Subcutaneous adipose tissue (tissue), 4 donors: ENCODE results near the gene PTK7. TPM values are rescaled to one million over a fixed set of nuclear protein-coding genes. Genes with fewer than 3 reads are reported as not detected.

Experiments
- total RNA-seq, 4 donors: library from RNA; depleted of rRNA; stranded (reverse); fragments of >200 nt; gene quantifications; one replicate each; pipeline ENCODE4 v1.1.0, GENCODE V29; 2016
- TF ChIP-seq, protein P1 (sequence below): fragments of 450-650 bp; IDR thresholded peaks from one replicate; pipeline ENCODE4 v1.5.1; 2016; ENCODE audit warnings: low read depth, mild to moderate bottlenecking, control low read depth, antibody characterized with exemption, moderate library complexity

PTK7 gene
- total RNA-seq, 4 donors from 2014 or later = 1.8 to 11.4 (median 3.6) TPM

DNA sequence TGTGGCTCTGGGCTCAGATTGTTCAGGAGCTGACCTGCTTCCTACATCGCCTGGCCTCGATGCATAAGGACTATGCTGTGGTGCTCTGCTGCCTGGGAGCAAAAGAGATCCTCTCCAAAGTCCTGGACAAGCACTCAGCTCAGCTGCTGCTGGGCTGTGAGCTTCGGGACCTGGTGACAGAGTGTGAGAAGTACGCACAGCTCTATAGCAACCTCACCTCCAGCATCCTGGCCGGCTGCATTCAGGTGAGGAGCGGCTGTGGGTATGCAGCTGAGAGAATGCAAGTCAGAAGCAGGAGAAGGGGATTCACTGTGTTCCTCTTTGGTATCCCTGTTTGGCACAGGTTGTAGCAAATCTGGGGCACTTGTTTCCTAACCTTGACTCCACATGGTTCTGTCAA is 123.8 kb downstream of the PTK7 start:
- TF ChIP-seq, protein P1, sequence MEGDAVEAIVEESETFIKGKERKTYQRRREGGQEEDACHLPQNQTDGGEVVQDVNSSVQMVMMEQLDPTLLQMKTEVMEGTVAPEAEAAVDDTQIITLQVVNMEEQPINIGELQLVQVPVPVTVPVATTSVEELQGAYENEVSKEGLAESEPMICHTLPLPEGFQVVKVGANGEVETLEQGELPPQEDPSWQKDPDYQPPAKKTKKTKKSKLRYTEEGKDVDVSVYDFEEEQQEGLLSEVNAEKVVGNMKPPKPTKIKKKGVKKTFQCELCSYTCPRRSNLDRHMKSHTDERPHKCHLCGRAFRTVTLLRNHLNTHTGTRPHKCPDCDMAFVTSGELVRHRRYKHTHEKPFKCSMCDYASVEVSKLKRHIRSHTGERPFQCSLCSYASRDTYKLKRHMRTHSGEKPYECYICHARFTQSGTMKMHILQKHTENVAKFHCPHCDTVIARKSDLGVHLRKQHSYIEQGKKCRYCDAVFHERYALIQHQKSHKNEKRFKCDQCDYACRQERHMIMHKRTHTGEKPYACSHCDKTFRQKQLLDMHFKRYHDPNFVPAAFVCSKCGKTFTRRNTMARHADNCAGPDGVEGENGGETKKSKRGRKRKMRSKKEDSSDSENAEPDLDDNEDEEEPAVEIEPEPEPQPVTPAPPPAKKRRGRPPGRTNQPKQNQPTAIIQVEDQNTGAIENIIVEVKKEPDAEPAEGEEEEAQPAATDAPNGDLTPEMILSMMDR = no peak

DNA sequence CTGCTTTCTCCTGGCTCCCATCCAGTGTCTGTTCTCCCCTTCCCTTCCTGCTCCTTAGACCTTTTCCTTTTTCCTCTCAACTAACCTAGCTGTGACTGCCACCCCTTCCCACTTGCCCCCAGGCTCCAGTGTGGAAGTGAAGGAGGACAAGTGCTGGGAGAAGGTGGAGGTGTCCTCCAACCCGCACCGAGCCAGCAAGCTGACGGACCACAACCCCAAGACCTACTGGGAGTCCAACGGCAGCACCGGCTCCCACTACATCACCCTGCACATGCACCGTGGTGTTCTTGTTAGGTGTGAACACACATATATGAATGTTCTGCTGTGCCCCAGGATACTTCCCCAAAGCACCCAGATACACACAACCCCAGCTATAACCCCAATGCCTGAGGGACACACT is 124.4 kb downstream of the PTK7 start:
- TF ChIP-seq, protein P1 = no peak

DNA sequence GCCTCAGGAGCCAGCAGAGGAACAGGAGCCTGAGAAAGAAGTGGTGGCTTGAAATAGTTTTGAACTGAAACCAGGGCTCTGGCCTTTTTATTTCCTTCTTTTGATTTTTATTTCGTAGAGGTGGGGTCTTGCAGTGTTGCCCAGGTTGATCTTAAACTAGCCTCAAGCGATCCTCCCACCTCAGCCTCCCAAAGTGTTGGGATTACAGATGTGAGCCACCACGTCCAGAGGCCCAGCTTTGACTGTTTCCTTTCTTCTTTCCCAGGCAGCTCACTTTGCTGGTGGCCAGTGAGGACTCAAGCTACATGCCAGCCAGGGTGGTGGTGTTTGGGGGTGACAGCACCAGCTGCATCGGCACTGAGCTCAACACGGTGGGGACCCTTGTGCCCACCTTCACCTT is 126.3 kb downstream of the PTK7 start:
- TF ChIP-seq, protein P1 = no peak

DNA sequence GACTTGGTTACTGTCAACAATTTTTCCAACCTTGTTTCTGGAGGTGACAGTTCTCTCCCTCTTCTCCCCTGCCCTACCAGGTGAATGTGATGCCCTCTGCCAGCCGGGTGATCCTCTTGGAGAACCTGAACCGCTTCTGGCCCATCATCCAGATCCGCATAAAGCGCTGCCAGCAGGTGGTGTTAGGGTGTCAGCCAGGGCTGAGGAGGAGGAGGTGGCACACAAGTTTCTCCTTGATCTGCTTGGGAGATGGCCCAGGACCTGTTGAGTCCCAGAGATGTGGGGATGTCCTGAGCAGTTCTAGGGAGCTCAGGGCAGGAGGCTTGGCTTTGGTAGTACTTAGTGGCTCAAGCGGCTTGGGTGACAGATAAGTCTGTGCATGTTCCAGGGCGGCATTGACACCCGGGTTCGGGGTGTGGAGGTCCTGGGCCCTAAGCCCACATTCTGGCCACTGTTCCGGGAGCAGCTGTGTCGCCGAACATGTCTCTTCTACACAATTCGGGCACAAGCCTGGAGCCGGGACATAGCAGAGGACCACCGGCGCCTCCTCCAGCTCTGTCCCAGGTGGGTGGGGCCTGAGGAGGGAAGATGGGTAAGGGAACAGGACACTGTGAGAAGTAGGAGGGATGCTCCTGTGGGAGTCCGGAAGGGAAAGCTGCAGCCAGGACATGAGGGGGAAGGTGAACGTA is 127.1 kb downstream of the PTK7 start:
- TF ChIP-seq, protein P1 = no peak

DNA sequence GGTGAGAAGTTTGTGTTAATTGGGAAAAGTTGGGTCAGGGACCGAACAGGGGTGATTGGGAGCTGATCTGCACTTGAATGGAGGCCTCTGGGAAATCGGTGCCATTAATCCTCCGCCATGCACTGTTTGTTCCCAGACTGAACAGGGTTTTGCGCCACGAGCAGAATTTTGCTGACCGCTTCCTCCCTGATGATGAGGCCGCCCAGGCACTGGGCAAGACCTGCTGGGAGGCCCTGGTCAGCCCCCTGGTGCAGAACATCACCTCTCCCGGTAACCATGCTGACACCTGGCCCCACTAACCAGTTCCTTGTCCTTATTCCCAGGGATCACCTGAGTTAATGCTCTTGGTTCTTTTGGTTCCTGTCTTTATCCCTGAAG is 127.6 kb downstream of the PTK7 start:
- TF ChIP-seq, protein P1 = no peak

DNA sequence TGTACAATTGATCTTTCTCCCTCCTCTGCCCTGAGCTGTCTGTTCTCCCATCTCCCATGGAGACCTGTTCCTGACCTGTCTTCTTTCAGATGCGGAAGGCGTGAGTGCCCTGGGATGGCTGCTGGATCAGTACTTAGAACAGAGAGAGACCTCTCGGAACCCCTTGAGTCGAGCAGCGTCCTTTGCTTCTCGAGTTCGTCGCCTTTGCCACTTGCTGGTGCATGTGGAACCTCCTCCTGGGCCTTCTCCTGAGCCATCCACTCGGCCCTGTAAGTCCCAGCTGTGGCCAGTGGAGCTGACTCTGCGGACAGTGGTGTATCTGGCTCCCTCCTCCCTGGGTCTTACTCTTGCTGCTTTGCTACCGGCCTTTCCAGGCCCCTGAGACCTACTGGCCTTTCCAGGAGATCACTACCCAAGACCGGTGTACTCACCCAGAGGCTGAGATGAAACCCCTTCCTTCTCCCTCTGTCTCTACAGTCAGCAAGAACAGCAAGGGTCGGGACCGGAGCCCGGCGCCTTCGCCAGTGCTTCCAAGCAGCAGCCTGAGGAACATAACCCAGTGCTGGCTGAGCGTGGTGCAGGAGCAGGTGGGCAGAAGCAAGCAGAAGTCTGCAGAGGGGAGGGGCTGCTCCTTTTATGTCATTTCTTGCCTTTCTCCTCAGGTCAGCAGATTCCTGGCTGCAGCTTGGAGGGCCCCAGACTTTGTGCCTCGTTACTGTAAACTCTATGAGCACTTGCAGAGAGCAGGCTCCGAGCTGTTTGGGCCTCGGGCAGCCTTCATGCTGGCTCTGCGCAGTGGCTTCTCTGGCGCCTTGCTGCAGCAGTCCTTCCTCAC is 128.4 kb downstream of the PTK7 start:
- TF ChIP-seq, protein P1 = no peak

DNA sequence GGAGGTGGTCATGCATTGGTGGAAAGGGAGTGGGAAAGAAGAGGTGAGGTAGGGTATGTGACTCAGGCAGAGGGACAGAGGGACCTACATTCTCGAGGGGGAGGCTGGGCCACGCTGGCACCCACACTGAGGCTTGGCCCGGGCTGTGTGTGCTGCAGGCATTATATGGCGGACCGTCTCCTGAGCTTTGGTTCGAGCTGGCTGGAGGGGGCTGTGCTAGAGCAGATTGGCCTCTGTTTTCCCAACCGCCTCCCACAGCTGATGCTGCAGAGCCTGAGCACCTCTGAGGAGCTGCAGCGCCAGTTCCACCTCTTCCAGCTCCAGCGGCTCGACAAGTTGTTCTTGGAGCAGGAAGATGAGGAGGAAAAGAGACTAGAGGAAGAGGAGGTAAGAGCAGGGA is 129.7 kb downstream of the PTK7 start:
- TF ChIP-seq, protein P1 = no peak
